ENCODE data around the gene SCAMP4. TPM values are rescaled to one million over a fixed set of nuclear protein-coding genes. Genes with fewer than 3 reads are reported as not detected.

SCAMP4 gene
- total RNA-seq, 1 donor from 2014 or later, result 71.8 TPM

DNA sequence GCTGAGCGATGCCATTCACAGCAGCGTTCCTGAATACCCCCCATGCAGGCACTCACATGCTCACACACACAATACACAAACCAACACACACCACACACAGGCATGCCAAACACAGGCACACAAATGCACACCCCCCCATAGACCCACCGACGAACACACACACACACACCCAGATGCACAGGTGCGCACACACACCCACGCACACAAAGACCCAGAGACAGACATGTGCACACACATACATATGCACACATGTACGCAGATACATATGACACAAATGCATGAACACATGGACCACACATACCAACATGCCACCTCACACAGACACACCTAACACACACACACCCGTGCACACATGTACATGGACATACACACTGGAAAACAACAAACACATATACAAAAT is 28.7 kb downstream of the SCAMP4 start:
- Mint-ChIP-seq H3K27ac (ENCODE audit: unreplicated experiment) (no peak overlapping the region), H3K4me3 (ENCODE audit: unreplicated experiment) (peak overlapping the region; percentile 24), H3K4me1 (ENCODE audit: unreplicated experiment) (peaks cover 16% of the 10 kb centered on the region), H3K27me3 (ENCODE audit: unreplicated experiment) (peaks cover 7% of the 10 kb centered on the region), H3K9me3 (ENCODE audit: unreplicated experiment) (no peaks in the 10 kb centered on the region), H3K36me3 (ENCODE audit: low read depth, unreplicated experiment) (peaks cover 31% of the 10 kb centered on the region)
- no peak for DNase-seq (ENCODE audit: low spot score)
- TF ChIP-seq, protein P1, sequence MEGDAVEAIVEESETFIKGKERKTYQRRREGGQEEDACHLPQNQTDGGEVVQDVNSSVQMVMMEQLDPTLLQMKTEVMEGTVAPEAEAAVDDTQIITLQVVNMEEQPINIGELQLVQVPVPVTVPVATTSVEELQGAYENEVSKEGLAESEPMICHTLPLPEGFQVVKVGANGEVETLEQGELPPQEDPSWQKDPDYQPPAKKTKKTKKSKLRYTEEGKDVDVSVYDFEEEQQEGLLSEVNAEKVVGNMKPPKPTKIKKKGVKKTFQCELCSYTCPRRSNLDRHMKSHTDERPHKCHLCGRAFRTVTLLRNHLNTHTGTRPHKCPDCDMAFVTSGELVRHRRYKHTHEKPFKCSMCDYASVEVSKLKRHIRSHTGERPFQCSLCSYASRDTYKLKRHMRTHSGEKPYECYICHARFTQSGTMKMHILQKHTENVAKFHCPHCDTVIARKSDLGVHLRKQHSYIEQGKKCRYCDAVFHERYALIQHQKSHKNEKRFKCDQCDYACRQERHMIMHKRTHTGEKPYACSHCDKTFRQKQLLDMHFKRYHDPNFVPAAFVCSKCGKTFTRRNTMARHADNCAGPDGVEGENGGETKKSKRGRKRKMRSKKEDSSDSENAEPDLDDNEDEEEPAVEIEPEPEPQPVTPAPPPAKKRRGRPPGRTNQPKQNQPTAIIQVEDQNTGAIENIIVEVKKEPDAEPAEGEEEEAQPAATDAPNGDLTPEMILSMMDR (IDR thresholded peaks at IDR 0.05; ENCODE audit: unreplicated experiment), result no peak

DNA sequence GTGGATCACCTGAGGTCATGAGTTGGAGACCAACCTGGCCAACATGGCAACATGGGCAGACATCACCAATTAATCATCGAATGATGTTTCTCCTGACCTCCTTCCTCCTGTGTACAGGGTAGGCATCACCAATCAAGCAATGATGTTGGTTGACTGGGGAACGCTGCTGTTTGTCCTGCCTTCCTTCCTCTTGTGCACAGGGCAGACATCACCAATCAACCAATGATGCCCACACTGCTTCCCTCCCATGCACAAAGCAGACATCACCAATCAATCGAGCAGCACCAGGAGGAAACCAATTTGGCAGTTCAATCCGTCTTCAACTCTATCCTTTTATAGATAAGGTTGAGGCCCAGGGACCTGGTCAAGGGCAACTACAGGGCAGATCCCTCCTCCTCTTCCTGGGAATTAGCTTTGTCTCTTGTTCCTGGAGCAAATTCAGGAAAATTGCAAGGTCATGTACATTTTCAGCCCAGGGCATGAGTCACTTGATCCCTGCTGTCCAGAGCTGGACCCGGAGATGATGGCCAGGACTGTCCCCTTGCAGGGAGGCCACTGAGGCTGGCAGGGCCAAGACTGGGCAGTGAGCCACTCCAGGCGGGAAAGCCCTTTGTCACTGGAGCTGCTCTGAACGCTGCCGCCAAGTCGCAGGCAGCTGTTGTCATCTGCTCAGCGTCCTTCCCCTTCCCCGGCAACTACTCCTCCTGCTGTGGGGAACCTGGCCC is 30.4 kb downstream of the SCAMP4 start:
- Mint-ChIP-seq H3K27me3 (ENCODE audit: unreplicated experiment) (peaks cover 10% of the 10 kb centered on the region), H3K27ac (ENCODE audit: unreplicated experiment) (peak overlapping the region; percentile 27), H3K4me1 (ENCODE audit: unreplicated experiment) (peaks cover 17% of the 10 kb centered on the region), H3K9me3 (ENCODE audit: unreplicated experiment) (no peaks in the 10 kb centered on the region), H3K4me3 (ENCODE audit: unreplicated experiment) (peak overlapping the region; percentile 75), H3K36me3 (ENCODE audit: low read depth, unreplicated experiment) (peaks cover 31% of the 10 kb centered on the region)
- TF ChIP-seq, protein P1 (IDR thresholded peaks at IDR 0.05; ENCODE audit: unreplicated experiment), result no peak
- no peak for DNase-seq (ENCODE audit: low spot score)

DNA sequence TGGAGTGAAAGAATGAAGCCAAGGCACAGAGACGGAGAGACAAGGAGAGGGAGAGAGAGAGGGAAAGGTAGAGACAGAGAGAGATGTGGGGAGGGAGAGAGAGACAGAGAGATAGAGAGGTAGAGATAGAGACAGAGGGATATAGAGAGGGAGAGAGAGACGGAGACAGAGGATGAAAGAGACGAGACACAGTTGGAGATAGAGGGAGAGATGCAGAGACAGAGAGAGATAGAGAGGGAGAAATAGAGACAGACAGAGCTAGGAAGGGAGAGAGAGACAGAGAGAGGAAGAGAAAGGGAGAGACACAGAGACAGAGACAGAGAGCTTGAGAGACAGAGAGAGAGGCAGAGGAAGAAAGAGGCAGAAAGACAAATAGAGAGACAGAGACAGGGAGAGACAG is 31.2 kb downstream of the SCAMP4 start:
- H3K27me3 Mint-ChIP-seq (ENCODE audit: unreplicated experiment), result peaks cover 10% of the 10 kb centered on the region
- H3K9me3 Mint-ChIP-seq (ENCODE audit: unreplicated experiment), result no peaks in the 10 kb centered on the region
- TF ChIP-seq, protein P1 (IDR thresholded peaks at IDR 0.05; ENCODE audit: unreplicated experiment), result no peak
- DNase-seq (ENCODE audit: low spot score), result no peak
- H3K36me3 Mint-ChIP-seq (ENCODE audit: low read depth, unreplicated experiment), result peaks cover 30% of the 10 kb centered on the region
- peak overlapping the region; percentile 83 for H3K4me3 Mint-ChIP-seq (ENCODE audit: unreplicated experiment)
- peaks cover 17% of the 10 kb centered on the region for H3K4me1 Mint-ChIP-seq (ENCODE audit: unreplicated experiment)
- H3K27ac Mint-ChIP-seq (ENCODE audit: unreplicated experiment), result peak overlapping the region; percentile 78

DNA sequence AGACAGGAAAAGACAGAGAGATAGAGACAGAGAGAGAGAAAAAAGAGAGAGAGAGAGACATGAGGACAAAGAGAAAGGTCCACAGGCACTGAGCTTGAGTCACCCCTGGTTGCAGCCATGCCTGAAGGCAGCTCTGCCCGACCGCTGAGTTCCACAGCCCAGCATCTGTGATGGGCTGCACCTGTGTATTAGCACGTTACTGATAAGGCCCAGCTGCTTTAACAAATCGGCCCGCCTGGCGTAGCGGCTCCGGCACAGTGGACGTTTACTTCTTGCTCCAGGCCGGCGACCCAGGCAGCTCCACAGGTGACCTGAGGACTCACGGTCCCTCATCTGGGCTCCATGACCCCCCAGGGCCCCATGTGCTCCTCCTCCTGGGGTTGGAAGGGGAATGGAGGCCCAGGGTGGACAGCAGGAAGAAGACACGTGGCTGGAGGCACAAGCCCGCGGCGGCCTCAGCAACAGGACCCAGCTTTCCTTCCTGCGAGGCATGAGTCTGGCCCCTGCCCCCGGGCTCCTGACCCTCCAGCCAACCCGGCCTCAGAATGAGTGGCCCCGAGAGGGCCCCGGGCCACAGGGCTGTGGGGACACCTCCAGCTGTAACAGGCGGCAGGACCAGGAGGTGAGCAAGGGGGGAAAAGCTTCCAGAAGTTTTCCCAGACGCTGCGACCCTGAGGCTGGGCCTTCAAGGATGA is 31.9 kb downstream of the SCAMP4 start:
- no peak for DNase-seq (ENCODE audit: low spot score)
- Mint-ChIP-seq H3K27me3 (ENCODE audit: unreplicated experiment) (peaks cover 10% of the 10 kb centered on the region), H3K9me3 (ENCODE audit: unreplicated experiment) (no peaks in the 10 kb centered on the region), H3K36me3 (ENCODE audit: low read depth, unreplicated experiment) (peaks cover 25% of the 10 kb centered on the region), H3K4me1 (ENCODE audit: unreplicated experiment) (peaks cover 17% of the 10 kb centered on the region), H3K27ac (ENCODE audit: unreplicated experiment) (peak overlapping the region; percentile 78), H3K4me3 (ENCODE audit: unreplicated experiment) (peak overlapping the region; percentile 83)
- TF ChIP-seq, protein P1 (IDR thresholded peaks at IDR 0.05; ENCODE audit: unreplicated experiment), result no peak

DNA sequence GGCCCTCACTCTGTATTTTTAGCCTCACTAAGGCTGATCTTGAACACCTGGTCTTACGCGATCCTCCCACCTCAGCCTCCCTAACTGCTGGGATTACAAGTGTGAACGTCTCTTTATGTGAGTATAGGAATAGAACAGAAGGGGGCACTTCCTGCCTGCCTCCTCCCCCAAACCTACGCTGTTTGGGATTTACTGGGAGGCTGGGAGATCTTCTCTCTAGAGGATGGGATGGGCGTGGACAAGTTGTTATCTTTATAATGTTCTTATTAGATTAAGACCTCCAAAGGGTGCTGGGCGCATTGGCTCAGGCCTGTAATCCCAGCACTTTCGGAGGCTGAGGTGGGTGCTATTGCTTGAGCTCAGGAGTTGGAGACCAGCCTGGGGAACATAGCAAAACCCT is 32.9 kb downstream of the SCAMP4 start:
- TF ChIP-seq, protein P1 (IDR thresholded peaks at IDR 0.05; ENCODE audit: unreplicated experiment), result no peak
- H3K9me3 Mint-ChIP-seq (ENCODE audit: unreplicated experiment), result no peaks in the 10 kb centered on the region
- H3K27ac Mint-ChIP-seq (ENCODE audit: unreplicated experiment), result peak overlapping the region; percentile 66
- no peak overlapping the region for H3K4me3 Mint-ChIP-seq (ENCODE audit: unreplicated experiment)
- peaks cover 21% of the 10 kb centered on the region for H3K4me1 Mint-ChIP-seq (ENCODE audit: unreplicated experiment)
- DNase-seq (ENCODE audit: low spot score), result no peak
- H3K27me3 Mint-ChIP-seq (ENCODE audit: unreplicated experiment), result peaks cover 12% of the 10 kb centered on the region
- peaks cover 22% of the 10 kb centered on the region for H3K36me3 Mint-ChIP-seq (ENCODE audit: low read depth, unreplicated experiment)
